ENCODE data around the gene CARS2. TPM values are rescaled to one million over a fixed set of nuclear protein-coding genes. Genes with fewer than 3 reads are reported as not detected.

The CARS2 gene
- total and polyA plus RNA-seq, 2 of the 8 experiments (the other 6 are each of a cell fraction or from before 2014, with no cell fraction given) = 47.7 to 55.9 TPM

DNA sequence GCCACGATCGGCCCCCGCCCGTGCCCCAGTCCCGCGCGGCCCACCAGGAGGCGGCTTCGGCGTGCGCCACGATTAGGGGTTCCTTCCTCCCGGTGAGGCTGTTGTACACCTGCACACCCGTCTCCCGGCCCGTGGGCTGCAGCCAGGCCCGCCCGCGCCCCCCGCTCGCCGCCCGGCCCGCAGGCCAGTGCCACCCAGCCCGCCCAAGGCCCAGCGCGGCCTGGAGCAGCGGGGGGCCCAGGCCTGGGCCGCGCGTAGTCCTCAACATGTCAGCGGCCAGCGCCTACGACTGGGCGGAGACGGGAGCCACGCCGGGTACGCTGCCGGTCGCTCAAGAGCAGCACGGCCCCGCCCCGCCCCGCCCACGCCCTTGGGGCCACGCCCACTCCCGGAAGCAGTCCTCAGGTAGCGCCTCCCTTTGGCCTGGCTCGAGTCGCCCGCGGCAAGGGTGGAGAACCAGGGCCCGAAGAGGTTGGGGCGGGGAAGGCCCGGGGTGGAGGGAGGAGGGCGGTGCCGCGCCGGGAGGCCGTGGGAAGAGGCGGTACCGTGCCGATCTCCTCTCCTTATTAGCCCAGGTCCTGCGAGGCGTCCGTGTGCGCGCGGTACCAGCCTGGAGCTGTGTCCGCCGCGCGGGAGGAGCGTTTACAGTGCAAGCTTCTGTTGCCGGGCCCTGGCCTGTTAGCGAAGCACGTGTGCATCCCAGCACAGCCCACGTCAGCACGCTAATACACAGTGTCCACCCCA lies at the start of gene CARS2 (continued):
- no peak for TF ChIP-seq NANOG (IDR thresholded peaks at IDR 0.05; ENCODE audit: insufficient read depth, low read depth, low read length, poor library complexity, severe bottlenecking)
- no peak for TF ChIP-seq SIX5 (IDR thresholded peaks at IDR 0.05; ENCODE audit: low read depth, low read length)
- no peak for TF ChIP-seq POU5F1 (IDR thresholded peaks at IDR 0.05; ENCODE audit: low read depth, low read length)
- peak; percentile 38 for TF ChIP-seq ASH2L (IDR thresholded peaks at IDR 0.05; ENCODE audit: low read length)
- TF ChIP-seq RNF2 (IDR thresholded peaks at IDR 0.05; ENCODE audit: borderline replicate concordance, low read depth, low read length, missing control alignments, poor library complexity, severe bottlenecking) = no peak
- peak; percentile 33 for TF ChIP-seq TAF7 (optimal IDR thresholded peaks at IDR 0.05; ENCODE audit: borderline replicate concordance, low read depth, low read length)
- TF ChIP-seq MAFK (IDR thresholded peaks at IDR 0.05; ENCODE audit: low read depth, low read length) = no peak
- peak; percentile 98 for TF ChIP-seq EGR1 (IDR thresholded peaks at IDR 0.05; ENCODE audit: borderline replicate concordance, low read depth, low read length)
- TF ChIP-seq USF2 (IDR thresholded peaks at IDR 0.05; ENCODE audit: low read length) = no peak
- TF ChIP-seq CBX5 (IDR thresholded peaks at IDR 0.05; ENCODE audit: low read depth, low read length) = no peak
- no peak for TF ChIP-seq CBX8 (IDR thresholded peaks at IDR 0.05; ENCODE audit: borderline replicate concordance, low read depth, low read length)
- TF ChIP-seq SP2 (IDR thresholded peaks at IDR 0.05; ENCODE audit: low read length) = no peak
- TF ChIP-seq CTBP2 (IDR thresholded peaks at IDR 0.05; ENCODE audit: borderline replicate concordance, insufficient read depth, insufficient read length, low read length) = no peak

Data from H1 (cell line).